CD4-positive, alpha-beta T cell treated with Interleukin-15 for 1 hour (primary cell): ENCODE measurements around the gene LPAR6.

Experiments used
- DNase-seq: peaks from one replicate; pipeline ENCODE4 v3.0.0-alpha.2; 2020

Gene LPAR6

DNA sequence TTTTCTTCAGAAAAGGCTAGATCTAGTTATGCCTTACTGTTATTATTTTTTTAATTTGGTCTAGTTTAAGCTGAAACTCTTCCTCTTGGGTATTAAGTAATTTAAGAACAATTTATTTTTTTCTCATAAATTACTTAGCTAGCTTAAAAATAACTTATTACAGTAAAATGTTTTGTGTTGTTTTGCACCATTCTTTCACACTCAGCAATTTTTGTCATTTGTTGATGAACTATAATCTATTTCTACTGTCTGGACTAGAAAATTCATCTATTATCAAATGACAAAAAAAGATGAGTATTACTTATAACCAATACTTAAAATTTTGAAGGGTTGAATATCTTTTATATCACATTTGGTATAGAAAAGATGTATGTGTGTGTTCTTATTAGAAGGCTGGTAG, 1.6 kb upstream of the LPAR6 start:
- DNase-seq: no peak

DNA sequence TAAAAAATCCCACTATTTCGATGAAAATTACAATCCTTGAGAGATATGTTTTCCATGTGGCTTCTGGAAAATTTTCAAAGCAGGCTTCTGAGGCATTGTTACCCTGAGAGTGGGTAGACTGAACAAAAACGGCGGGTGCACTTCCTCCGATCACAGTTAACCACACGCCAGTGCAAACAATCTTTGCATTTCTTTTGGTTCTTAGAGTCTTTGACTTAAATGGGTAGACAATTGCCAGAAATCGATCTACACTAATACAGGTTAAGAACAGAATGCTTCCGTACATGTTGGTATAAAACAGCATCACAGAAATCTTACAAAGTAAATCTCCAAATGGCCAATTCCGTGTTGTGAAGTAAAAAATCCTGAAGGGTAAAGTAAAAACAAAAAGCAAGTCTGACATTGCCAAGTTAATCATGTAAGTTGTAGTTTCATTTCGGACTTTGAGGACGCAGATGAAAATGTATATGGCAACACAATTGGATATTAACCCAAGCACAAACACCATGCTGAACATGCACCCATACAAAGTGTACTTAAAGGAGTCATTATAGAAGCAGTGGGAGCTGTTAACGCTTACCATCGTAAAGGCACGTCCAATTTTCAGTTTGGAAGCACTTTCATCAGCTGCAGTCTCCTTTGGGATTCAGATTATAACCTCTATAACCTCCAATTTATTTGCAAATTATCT, 927 bp downstream of the LPAR6 start:
- peak; percentile 31 for DNase-seq

DNA sequence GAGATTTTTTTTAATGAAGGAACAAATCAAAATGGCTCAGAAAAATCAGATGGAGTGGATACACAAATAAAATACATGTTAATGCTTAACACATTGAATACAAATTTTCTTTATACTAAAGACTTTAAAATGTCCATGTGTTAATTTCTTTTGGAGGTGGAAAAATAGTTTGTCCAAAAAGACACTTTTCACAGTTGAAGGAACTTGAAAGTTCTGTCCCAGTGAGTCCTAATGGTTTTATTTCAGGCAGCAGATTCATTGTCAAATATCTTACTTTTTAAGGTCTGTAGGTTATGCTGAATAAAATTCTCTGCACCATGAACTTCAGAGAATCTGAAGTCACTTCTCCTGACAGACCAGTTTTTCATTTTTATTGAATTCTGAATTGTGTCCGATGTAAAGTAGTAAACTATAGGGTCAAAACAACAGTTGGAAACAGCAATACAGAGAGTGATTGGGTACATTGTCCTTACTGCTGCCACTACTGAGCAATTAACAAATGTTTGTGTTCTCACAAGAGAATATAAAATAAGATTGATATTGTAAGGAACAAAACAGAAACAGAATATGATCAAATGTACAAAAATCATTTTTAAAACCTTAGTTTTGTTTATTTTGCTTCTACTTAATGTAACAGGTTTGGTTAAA, 1.6 kb downstream of the LPAR6 start:
- DNase-seq: no peak

DNA sequence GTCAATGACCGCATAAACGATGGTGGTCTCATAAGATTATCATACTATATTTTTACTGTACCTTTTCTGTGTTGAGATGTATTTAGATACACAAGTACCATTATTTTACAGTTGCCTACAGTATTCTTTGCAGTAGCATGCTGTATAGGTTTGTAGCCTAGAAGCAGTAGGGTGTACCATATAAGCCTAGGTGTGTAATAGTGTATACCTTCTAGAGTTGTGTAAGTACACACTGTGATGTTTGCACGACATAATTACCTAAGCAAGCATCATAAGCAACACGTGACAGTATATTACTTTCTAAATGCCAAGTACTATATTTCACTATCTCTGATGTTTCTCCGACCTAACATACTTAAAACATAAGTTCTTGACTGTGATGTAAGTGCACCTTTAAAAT, 2.7 kb downstream of the LPAR6 start:
- DNase-seq: no peak

DNA sequence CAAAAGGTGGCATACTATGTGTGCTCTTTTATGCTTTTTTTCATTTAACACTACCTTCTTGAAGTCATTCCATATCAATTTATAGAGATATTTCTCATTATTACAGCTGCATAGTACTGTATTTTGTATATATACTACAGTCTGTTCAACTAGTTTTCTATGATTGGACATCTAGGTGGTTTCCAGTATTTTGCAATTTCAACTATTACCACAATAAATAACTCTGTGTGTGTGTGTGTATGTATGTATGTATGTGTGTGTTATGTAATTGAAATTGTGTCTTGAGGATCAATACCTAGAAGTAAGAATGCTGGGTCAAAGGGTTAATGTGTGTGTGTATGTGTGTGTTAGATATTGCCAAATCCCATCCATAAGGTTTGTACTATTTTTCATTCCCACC, 7.0 kb downstream of the LPAR6 start:
- no peak for DNase-seq

DNA sequence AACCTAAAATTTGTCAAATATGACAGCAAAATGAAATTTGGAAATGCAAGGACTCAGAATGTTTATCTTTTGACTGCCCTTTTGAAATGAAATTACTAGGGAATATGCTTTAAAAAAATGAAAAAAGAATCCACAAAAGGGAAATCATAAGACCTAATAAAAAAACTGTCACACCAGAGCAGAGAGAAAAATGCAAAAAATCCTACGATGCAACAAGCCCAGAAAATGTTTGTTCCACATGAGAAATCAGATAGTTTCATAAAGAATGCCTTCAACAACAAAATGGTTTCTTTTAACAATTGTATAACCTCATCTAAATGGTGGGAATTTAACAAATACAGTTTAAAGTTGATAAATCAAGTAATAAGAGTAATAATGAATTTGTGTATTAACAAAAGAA, 8.0 kb downstream of the LPAR6 start:
- no peak for DNase-seq

DNA sequence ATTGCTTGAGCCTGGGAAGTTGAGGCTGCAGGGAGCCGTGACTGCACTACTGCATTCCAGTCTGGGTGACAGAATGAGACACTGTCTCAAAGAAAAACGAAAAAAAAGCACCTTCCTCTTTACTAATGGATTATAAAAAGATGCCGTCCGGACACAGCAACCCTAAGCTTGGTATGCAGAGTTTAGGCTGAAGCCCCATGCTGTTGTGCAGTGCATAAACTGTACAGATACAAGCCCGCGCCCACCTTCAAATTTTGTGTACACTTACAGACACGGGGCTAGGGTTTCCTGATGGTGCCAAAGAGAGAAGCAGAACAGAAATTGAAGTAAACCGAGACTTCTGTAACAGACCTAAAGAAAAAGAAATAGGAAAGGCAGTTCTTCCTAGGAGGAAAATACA, 9.0 kb downstream of the LPAR6 start:
- no peak for DNase-seq

DNA sequence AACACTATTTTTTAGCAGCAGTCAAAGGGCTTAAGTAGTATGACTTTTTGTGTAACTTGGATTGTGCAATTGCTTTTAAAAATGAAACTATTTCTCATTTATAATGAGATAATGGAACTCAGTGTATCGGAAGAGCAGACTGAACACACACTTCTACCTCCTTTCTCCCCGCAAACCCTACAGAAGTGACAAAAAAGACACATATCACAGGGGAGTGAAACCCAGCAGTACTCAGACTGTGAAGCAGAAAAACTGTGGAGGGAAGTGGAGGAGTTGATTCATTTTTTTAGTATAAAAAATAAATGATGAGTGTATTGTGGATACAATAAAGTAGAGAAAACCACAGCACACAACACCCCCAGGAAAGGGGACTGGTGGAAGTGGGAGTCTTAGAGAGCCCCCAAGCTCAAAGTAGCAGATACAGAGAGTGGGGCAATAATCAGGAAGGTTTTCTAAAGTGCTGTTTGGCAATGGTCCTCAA, 9.7 kb downstream of the LPAR6 start:
- DNase-seq: no peak

DNA sequence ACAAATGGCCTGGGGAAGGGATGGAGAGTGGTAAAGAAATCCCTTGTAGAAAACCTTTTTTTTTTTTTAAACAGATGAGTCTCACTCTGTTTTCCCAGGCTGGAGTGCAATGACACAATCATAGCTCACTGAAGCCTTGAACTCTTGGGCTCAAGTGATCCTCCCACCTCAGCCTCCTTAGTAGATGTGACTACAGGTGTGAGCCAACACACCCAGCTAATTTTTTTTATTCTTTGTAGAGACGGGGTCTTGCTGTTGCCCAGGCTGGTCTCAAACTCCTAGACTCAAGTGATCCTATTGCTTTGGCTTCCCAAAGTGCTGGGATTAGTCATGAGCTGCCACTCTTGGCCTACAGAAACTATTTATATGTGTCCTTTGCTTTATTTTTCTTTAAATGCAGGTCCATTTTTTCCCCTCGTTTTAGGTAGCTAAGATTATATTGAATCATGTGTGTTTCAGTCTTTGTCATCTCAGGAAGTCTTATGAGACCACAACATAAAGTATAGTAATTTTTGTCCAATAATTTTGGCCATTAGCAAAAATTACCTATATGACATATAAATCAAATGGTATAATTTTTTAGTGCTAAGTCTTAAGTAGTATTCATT, 10.5 kb downstream of the LPAR6 start:
- DNase-seq: no peak

DNA sequence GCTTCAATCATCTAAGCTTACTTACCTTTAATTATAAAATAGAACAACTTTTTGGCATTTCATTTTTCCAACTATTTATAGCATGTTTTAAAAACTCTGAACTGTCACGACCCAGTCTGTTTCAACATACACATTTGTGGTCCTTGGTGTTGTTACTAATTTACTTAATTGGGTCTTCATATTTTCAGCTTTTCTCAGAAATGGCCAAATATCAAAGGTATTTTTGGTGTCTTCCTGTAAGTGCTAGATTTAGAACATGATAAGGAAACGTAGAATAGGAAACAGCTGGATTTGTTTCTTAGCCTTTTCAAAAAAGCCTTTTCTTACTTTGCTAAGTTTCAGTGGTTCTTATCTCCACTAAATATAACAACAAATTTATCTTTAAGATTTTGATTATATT, 11.4 kb downstream of the LPAR6 start:
- no peak for DNase-seq

DNA sequence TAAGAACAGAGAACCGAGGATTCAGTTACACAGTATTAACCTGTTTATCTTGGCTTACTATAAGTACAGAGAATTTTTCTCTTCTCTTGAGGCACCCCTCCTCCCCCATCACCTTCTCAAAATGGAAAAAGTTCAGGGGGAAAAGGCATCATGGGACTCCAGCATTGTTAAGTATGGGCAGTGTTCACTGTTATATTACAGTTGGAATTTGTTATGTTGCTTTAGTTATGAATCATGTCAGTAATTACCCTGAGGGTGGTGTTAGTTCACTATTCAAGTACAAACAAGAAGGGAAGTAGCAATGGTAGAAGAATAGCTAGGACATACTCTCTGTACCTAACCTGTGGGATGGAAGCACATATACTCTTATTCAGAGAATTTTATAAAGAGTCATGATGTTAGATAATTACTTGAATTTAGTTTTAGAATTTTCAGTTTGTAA, 12.0 kb downstream of the LPAR6 start:
- DNase-seq: no peak

DNA sequence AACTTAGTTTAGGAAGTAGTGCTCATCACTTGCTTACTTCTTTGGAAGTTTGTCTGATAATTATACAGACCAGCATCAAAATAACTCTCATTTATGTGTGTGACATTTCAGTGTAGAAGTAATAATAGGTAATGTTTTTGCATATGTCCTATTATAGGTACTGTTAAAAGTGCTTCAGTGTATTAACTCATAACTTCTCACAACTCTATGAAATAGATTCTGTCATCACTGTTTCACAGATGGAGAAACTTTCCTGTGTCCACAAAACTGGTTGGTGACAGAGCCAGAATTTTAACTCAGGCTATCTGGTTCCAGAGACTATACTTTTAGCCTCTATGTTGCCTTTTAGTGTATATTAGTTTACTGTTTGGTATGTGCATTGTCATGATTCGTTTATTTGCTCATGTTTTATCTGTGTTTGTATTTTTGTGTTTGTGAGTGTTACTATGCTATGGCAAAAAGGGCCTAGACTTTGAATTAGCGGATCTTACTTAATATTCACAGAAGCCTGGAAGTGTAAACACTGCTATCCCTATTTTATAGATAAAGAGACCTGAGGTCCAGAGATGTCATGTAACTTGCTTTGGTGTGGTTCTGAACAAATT, 12.7 kb downstream of the LPAR6 start:
- DNase-seq: no peak

DNA sequence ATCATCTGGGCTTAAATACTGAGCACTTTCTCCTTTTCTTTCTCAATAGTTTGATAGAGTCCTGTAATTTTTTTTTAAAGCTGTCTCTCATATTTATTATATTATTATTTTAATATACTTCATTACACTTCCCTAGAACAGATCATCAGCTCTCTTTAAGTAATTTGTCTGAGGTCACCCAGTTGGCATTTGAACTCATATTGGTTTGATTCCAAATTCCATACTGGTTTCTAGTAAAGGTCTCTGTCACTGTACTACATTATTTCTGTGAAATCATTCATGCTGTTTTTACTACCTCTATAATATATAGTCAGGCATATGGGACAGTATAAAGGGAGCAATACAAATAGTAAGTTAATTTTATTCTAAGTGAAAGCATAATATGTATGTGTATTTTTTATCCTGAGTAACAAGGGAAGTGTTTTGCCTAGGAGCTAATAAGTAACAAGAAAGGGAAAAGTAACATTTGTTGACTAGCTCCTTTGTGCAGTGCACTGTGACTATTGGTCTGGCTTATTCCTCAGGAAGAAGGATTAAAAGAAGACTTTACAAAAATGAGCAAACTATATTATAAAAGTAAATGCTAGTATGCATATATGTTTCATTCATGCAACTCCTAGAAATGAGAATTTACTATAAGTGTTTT, 14.3 kb downstream of the LPAR6 start:
- no peak for DNase-seq

DNA sequence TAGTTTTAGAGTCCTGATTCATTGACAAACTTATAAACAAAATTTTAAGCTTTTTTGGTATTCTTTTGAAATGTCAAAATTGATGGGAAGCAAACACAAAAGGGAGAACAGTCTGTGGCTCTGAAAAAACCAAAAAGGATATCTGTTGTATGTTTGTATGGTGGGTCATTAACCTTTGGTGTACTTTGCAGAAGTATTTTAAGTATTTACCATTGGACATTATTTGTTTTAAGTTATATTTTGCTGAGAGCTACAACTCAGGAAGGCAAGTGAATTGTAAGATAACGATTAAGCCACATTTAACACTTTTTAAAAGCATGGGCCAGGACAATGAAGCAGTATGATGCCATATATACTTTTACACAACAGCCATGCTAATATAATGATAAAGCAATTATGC, 15.2 kb downstream of the LPAR6 start:
- no peak for DNase-seq

DNA sequence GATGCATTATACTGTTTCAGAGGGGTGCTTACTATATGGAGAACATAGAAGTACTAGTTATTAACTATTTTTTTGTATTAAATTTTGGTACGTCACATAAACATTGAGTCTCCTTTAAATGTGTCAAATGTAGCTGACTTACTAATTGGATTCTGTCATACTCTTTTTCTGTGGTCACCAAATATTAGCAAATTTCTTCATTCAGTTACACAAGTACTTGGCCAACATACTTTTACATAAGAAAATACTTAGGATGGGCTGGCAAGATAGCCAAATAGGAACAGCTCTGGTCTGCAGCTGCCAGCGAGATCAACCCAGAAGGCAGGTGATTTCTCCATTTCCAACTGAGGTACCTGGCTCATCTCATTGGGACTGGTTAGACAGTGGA, 19.2 kb downstream of the LPAR6 start:
- DNase-seq: no peak

DNA sequence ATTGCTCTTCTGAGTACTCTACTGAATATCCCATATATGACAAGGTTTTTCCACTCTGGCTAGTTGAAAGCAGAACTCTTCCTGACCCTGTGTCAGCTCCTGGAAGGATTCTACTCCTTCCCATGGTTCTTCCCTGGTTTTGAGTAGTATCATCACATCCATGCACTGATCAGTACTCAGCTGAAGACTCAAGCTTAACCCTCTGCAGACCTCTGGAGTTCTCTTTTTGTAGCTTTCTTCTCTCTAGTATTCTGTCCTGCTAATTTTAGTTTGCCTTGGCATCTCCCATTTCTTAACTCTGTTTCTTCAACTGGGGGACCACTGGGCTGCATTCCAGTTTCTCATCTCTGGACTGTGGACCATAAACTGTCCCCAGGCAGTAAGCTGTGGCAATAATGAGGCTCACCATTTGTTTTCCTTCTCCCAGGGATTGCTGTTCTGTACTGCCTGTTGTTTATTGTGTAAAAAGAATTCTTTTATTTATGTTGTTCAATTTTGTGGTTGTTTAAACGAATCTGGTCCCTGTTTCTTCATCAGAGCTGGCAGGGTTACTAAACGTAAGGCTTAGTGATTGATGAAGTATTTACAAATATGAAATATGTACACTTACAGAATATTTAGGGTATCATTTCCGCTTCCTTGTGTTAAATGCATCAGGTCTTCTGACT, 19.7 kb downstream of the LPAR6 start:
- no peak for DNase-seq

DNA sequence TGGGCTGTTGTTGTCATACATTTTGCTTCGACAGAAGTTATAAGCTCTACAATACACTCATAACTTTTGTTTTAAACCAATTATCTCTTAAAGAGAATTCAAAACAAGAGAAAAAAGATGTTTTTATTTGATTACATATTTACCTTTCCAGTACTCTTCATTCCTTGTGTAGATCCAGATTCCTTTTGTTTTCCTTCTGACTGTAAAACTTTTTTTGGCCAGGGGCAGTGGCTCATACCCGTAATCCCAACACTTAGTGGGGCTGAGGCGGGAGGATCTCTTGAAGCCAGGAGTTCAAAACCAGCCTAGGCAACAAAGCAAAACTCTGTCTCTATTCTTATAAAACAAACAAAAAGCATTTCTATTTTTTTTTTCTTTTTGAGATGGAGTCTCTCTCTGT, 21.7 kb downstream of the LPAR6 start:
- DNase-seq: no peak

DNA sequence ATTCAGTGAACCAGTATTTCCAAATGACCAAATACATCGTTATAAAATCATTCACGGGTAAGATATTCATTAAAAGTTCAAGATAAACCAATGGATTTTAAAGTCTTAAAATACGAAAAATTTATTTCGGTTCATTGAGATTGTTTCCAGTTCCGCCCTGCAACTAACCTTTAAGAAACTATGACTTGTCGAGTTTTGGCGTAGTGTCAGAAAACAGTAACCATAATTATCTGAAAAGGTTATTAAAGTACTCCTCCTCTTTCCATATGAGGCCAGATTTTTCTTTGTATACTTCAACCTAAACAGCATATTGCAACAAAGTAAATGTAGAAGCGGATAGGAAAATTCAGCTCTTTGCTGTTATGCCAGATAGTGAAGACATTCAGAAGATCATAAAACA, 26.1 kb downstream of the LPAR6 start:
- DNase-seq: no peak

DNA sequence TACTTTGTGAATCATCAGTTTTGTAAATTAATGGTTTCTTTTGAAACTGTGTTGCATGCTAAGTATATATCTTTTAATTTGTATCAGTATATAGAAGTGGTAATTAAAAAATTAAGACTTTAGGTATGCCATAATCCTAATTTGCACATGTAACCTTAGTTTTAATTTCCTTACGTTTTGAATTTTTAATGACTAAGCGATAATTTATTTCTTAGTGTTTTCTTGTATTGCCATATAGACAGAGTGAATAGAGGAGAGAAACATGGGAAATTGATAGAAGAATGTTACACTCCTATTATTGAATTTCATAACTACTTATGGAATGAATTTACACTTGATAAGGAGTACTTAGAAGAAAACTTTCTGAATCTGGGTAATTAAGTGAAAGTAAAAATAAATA, 29.5 kb downstream of the LPAR6 start:
- no peak for DNase-seq

DNA sequence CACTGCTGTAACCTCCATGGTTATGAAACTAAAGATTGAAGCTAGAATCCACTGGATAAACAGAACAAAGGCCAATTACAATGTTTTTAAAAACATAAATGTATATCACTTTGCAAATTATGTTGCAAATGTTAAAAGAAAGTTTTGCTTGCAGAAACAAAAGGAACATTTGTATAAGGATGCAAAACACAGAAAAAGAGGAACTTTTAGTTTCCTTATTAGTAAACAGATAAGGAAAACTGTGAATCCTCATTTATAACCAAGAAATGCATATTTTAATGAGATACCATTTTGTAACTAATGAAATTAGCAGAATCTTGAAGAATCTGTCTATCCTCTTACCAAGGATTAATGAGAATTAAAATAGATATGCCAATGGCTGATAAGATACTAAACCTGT, 32.3 kb downstream of the LPAR6 start:
- no peak for DNase-seq

DNA sequence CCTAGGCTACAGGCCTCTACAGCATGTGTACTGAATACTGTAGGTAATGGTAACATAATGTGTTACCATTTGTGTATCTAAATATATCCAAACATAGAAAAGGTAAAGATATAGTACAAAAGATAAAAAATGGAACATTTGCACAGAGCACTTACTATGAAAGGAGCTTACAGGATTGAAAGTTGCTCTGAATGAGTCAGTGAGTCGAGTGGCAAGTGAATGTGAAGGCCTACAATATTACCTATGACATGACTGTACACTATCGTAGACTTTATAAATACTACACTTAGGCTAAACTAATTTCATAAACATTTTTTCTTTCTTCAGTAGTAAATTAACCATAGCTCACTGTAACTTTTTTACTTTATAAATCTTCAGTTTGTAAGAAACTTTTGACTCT, 35.1 kb downstream of the LPAR6 start:
- DNase-seq: no peak

DNA sequence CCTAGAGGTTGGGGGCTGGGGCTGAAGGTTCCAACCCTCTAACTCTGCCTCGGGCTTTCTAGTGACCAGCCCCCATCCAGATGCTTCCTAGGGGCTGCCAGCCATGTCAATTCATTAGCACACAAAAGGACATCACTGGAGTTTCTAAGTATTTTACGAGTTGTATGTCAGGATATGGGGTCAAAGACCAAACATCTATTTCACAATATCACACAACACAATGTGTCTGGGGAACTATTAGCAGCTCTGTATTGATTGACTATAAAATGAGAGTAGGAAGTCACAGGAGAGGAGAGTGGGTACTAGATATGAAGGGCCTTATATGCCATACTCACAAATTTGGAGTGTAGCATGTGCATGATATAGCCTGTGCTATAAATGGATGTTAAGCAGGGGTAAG, 42.1 kb downstream of the LPAR6 start:
- no peak for DNase-seq

DNA sequence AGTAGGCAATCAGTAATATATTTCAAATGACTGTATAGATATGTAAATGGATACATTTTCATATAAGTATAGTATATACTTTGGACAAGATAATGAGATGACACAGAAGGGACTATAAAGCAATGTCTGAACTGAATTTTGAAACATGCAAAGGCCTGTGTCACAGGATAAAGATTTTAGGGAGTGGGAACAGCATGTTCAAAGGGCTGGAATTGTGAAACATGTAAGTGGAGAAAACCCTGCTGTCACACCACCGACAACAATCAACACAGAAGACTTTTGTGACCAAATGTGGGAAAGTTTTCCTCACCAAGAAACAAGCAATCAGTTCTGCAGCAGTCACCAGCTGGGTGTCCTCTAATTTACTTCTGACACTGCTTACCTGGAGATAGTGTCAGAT, 42.9 kb downstream of the LPAR6 start:
- no peak for DNase-seq
